WERI-Rb-1 (cell line): ENCODE data around the gene ME1.
"Not testable (repeated sequence)": the region's sequence is repeated elsewhere in the genome, so short reads cannot be mapped to it uniquely, and the experiment has no call there.

Experiments used
- DNase-seq: peaks from one replicate; pipeline ENCODE4 v3.0.0-alpha.2; 2020
- H3K27ac ChIP-seq: fragments of 250-450 bp; sonication (Bioruptor Pico); 2 replicates; pipeline ENCODE4 v1.5.1; 2020; ENCODE audit warnings: mild to moderate bottlenecking, moderate library complexity
- H3K27me3 ChIP-seq: fragments of 250-450 bp; sonication (Bioruptor Pico); 2 replicates; pipeline ENCODE4 v1.5.1; 2021; ENCODE audit warnings: mild to moderate bottlenecking, low read depth, moderate library complexity; ENCODE audit not compliant: insufficient read depth, severe bottlenecking
- H3K36me3 ChIP-seq: fragments of 250-450 bp; sonication (Bioruptor Pico); 2 replicates; pipeline ENCODE4 v1.5.1; 2020; ENCODE audit warnings: mild to moderate bottlenecking, moderate library complexity
- H3K4me3 ChIP-seq: 2 replicates; pipeline ENCODE4 v1.5.1; 2011; ENCODE audit warnings: low read depth, mild to moderate bottlenecking, control low read depth, low read length
- H3K9me3 ChIP-seq: fragments of 250-450 bp; sonication (Bioruptor Pico); 2 replicates; pipeline ENCODE4 v1.5.1; 2021; ENCODE audit warnings: mild to moderate bottlenecking, moderate library complexity; ENCODE audit not compliant: severe bottlenecking
- TF ChIP-seq, protein P1 (sequence below): IDR thresholded peaks from 2 replicates; pipeline ENCODE4 v1.5.1; 2011; ENCODE audit warnings: low read depth, mild to moderate bottlenecking, control low read depth, inconsistent platforms, low read length

The ME1 gene

DNA sequence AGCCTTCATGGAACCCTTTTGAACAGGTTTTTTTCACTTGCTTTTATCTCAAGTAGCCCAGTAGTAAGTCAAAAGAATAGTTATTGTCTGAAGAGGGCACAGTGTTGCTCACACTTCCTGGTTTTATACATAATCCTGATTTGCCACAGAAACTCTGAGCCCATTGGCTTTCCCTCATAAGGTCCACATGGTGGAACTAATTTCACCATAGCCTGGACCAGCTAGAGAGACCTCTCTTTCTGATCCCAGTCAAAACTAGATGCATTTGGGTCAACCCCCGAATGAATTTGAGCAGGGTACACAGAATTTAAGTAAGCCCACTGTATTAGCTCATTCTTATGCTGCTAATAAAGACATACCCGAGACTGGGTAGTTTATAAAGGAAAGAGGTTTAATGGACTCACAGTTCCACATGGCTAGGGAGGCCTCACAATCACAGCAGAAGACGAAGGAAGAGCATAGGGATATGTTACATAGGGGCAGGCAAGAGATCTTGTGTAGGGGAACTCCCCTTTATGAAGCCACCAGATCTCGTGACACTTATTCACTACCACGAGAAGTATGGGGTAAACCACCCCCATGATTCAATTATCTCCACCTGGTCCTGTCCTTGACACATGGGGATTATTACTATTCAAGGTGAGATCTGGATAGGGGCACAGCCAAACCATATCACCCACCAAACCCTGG lies 231.5 kb downstream of the ME1 start:
- Histone ChIP-seq H3K27ac (no peak overlapping the region), H3K4me3 (no peak overlapping the region), H3K36me3 (peaks cover 13% of the 10 kb centered on the region), H3K9me3 (no peaks in the 10 kb centered on the region), H3K27me3 (no peaks in the 10 kb centered on the region)
- DNase-seq: no peak
- TF ChIP-seq, protein P1, sequence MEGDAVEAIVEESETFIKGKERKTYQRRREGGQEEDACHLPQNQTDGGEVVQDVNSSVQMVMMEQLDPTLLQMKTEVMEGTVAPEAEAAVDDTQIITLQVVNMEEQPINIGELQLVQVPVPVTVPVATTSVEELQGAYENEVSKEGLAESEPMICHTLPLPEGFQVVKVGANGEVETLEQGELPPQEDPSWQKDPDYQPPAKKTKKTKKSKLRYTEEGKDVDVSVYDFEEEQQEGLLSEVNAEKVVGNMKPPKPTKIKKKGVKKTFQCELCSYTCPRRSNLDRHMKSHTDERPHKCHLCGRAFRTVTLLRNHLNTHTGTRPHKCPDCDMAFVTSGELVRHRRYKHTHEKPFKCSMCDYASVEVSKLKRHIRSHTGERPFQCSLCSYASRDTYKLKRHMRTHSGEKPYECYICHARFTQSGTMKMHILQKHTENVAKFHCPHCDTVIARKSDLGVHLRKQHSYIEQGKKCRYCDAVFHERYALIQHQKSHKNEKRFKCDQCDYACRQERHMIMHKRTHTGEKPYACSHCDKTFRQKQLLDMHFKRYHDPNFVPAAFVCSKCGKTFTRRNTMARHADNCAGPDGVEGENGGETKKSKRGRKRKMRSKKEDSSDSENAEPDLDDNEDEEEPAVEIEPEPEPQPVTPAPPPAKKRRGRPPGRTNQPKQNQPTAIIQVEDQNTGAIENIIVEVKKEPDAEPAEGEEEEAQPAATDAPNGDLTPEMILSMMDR: no peak

DNA sequence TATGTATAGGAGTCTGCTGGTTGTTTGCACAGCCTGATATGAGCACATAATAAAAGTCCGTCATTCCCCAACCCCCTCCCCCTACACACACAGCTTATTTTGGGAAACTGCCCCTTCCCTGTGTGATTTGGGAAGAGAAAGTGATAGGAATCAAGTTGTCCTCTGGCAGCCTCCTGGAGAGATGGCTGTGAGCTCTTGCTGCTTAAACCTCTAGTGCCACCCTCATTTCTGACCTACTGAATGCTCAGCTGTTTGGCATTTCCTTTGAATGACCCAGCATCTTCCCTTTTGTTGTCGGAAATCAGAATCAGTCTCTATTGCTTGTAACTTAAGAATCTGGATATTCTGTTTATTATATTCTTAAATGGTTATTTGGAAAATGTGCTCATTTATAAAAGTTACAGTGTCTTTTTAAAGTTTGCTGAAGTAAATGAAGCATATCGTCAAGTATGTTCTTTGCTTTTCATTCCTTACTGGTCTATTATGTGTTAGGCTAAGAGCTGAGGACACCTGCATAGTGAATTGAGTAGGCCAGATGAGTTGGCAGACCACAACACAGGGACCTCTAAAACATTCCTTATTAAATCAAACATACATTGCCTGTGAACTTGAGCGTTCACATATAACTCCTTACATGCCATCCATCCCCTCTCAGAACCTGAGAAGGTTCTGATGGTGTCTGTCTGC lies 232.2 kb downstream of the ME1 start:
- TF ChIP-seq, protein P1: no peak
- H3K27ac ChIP-seq: no peak overlapping the region
- H3K9me3 ChIP-seq: no peaks in the 10 kb centered on the region
- no peak for DNase-seq
- no peak overlapping the region for H3K4me3 ChIP-seq
- no peaks in the 10 kb centered on the region for H3K27me3 ChIP-seq
- H3K36me3 ChIP-seq: peaks cover 13% of the 10 kb centered on the region

DNA sequence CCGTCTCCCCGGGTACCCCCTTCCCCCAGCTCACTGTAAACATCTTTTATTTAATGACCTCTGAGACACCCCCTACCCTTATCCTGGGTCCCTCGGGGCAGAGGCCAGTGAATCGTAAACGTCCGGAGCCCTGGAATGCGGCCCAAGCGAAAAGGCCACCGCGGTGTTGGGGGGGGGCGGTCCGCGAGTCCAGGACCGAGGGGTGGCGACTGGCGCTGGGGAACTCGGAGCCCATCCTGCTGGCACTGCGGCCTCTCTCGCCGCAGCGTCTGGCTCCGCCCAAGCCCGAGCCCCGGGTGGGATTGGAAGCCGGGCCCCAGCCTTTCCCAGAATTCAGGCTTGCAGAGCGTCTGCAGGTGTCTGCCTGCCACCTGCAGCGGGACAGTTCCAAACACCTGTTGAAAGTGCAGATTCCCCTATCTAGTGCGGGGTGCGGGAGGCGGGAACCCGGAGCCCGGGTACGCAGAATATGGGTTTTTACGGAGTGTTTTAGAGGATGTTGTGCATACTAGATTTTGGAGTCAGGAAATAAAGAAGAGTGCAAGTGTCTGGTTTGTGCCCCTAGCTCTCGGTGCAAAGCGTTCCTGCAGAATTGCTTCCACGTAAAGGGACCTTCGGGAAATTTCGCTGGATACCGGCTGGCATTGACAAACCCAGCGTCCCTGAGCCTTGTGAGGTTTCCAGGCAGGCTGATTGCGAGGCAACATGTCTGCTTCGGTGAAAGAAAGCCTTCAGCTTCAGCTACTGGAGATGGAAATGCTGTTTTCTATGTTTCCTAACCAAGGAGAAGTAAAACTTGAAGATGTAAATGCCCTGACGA lies 236.9 kb downstream of the ME1 start:
- peak; percentile 61 for DNase-seq
- peaks cover 38% of the 10 kb centered on the region for H3K36me3 ChIP-seq
- no peaks in the 10 kb centered on the region for H3K9me3 ChIP-seq
- TF ChIP-seq, protein P1: no peak
- H3K27me3 ChIP-seq: no peaks in the 10 kb centered on the region
- H3K4me3 ChIP-seq: peak overlapping the region; percentile 60
- peak overlapping the region; percentile 77 for H3K27ac ChIP-seq

DNA sequence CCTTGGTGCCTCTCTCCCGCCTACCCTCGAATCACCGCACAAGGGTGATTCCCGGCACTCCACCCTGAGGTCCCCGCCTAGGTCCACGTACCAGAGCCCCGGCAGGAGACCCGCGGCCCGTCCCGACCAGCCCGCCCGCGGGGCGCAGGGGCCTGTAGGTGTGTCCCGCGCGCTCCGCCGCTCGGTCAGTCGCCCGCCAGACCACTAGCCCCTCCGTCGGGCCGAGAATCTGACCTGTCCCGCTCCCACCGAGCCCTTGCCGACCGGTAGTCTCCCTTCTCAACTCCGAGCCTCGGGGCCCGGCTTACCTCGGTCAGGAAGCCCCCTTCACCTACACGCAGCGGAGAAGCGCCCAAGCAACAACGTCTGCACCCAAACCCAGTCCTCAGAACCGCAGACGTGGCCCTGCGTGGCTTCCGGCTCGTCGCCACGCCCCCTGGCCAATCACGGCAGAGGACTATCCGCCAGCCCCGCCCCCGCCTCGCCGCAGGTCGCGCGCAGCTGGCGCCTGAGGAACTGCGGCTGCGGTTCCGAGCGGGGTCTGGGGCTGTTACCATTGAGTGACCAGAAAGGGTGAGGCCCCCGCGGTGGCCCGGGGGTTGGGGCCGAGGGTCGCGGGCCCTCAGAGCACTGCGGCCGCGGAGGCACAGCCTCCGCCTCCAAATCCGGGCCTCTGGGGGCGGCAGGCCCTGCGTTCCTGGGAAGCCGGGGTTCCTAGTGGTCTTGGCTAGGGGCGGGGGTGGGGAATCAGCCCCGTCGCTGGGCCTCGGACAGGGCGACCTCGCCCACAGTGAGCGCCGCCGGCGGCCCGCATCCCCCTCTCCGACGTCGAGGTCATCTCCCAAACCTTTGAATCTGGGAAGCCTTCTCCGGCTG lies 237.7 kb downstream of the ME1 start, which contains the start of the genes PGM3 and RWDD2A:
Gene PGM3 (minus strand): TSS at position 395 of the 876 bp plus-strand sequence. CDS start 2,253 bp downstream, outside the sequence.
Gene RWDD2A (plus strand): TSS at position 487 of the 876 bp plus-strand sequence. CDS start 1,095 bp downstream, outside the sequence.
- peak within 1 kb of the TSS; percentile 60 for H3K4me3 ChIP-seq
- H3K27me3 ChIP-seq: no peaks in the 10 kb centered on the region
- peak within 1 kb of the TSS; percentile 77 for H3K27ac ChIP-seq
- TF ChIP-seq, protein P1: no peak
- peak; percentile 89 for DNase-seq
- H3K9me3 ChIP-seq: no peaks in the 10 kb centered on the region
- peaks cover 38% of the 10 kb centered on the region for H3K36me3 ChIP-seq

DNA sequence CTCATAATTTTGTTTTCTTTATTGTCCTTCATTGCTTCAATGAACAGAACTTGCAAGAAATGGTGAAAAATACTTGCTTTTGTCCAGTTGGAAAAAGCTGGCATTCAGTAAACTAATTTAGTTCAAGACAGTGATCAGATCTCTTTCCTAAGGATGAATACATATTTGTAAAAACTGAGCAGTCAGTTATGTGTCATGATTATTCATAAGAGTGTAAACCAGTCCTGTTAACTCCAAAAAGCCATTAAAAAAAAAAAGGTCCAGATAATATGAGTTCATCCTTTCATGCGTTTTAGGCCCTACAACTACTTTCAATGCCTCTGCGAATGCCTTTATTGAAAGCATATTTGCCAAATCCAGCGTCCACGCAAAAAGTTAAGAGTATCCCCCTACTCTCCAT lies 238.4 kb downstream of the ME1 start:
- H3K9me3 ChIP-seq: no peaks in the 10 kb centered on the region
- TF ChIP-seq, protein P1: no peak
- peaks cover 36% of the 10 kb centered on the region for H3K36me3 ChIP-seq
- H3K27ac ChIP-seq: peak overlapping the region; percentile 77; the same call in 1 of the 2 replicates
- H3K4me3 ChIP-seq: peak overlapping the region; percentile 60
- DNase-seq: no peak
- no peaks in the 10 kb centered on the region for H3K27me3 ChIP-seq

DNA sequence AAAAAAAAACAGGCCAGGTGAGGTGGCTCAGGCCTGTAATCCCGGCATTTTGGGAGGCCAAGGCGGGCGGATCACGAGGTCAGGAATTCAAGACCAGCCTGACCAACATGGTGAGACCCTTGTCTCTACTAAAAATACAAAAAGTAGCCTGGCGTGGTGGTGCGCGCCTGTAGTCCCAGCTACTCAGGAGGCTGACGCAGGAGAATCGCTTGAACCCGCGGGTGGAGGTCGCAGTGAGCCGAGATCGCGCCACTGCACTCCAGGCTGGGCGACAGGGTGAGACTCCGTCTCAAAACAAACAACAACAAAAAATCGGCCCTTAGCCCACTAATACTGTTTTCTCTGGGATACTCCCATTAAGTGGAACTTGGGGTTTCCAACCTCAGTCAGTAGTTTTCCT lies 238.9 kb downstream of the ME1 start:
- not testable (repeated sequence) for H3K27ac ChIP-seq, H3K27me3 ChIP-seq, DNase-seq, H3K9me3 ChIP-seq
- Histone ChIP-seq H3K4me3 (peak overlapping the region; percentile 60), H3K36me3 (peaks cover 41% of the 10 kb centered on the region)
